Activated B cell treated with CpG ODN at 0.5 μM for 24 hours (primary cell): ENCODE data around the gene GCSAM. TPM values are rescaled to one million over a fixed set of nuclear protein-coding genes. Genes with fewer than 3 reads are reported as not detected.

Source experiments
- ATAC-seq: fragments of 200-7000 bp; cut with Tn5 transposase; one replicate; pipeline ENCODE4 v1.10.0; 2021; ENCODE audit warnings: low read depth, mild to moderate bottlenecking, moderate library complexity
- CTCF ChIA-PET: fragments of 350-600 bp; sonication (Branson Sonifier 250); formaldehyde crosslinking; loops from one replicate; lab custom pipeline; 2021; ENCODE audit warnings: antibody characterized with exemption; lab: Charles Lee
- POLR2A ChIA-PET: fragments of 350-600 bp; sonication (Branson Sonifier 250); formaldehyde crosslinking; loops from one replicate; lab custom pipeline; 2021; ENCODE audit warnings: antibody characterized with exemption; lab: Charles Lee
- DNase-seq: peaks from one replicate; pipeline ENCODE4 v3.0.0; 2022
- H3K27ac Mint-ChIP-seq: one replicate; pipeline ENCODE4 v1.8.0; 2020; ENCODE audit warnings: mixed read lengths
- H3K27me3 Mint-ChIP-seq: one replicate; pipeline ENCODE4 v1.8.0; 2021; ENCODE audit warnings: mixed read lengths
- H3K36me3 Mint-ChIP-seq: one replicate; pipeline ENCODE4 v1.8.0; 2021; ENCODE audit warnings: low read depth, mixed read lengths
- H3K4me1 Mint-ChIP-seq: one replicate; pipeline ENCODE4 v1.8.0; 2021; ENCODE audit warnings: mixed read lengths
- H3K4me3 Mint-ChIP-seq: one replicate; pipeline ENCODE4 v1.8.0; 2020; ENCODE audit warnings: mild to moderate bottlenecking, mixed read lengths
- H3K9me3 Mint-ChIP-seq: one replicate; pipeline ENCODE4 v1.8.0; 2020; ENCODE audit warnings: mixed read lengths
- intact Hi-C: fragments of 100-400 bp; cut with micrococcal nuclease; formaldehyde crosslinking; loops from one replicate; pipeline ENCODE4 v1.15.1; 2024
- total RNA-seq: library from RNA; stranded (reverse); gene quantifications from 2 replicates; pipeline ENCODE4 v1.2.3, GENCODE V29; 2022
- TF ChIP-seq, protein P1 (sequence below): fragments of 200-600 bp; IDR thresholded peaks from one replicate; pipeline ENCODE4 v1.8.0; 2022; ENCODE audit warnings: antibody characterized with exemption, mild to moderate bottlenecking

Gene GCSAM
- total RNA-seq, 1 donor from 2014 or later, result 17.3 TPM

DNA sequence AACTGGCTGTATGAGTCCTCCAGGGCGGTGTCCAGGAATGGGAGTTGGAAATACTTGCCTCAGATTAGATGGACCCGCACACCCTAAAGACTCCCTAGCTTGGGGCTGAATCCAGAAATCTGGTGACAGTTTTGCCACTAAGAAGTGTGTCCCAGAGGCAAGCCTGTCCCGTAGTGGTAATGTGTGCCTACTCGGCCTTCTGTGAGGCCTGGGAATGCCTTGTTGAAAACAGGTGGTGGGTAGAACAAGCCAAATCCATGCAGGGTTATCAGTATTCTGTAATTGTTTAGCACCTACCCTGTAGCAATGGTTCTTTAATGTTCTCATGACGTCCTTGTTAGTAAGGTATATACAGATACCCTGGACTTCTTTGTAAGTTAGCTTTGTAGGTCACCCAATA, 45.3 kb downstream of the GCSAM start:
- intact Hi-C loops, result no loop called here

DNA sequence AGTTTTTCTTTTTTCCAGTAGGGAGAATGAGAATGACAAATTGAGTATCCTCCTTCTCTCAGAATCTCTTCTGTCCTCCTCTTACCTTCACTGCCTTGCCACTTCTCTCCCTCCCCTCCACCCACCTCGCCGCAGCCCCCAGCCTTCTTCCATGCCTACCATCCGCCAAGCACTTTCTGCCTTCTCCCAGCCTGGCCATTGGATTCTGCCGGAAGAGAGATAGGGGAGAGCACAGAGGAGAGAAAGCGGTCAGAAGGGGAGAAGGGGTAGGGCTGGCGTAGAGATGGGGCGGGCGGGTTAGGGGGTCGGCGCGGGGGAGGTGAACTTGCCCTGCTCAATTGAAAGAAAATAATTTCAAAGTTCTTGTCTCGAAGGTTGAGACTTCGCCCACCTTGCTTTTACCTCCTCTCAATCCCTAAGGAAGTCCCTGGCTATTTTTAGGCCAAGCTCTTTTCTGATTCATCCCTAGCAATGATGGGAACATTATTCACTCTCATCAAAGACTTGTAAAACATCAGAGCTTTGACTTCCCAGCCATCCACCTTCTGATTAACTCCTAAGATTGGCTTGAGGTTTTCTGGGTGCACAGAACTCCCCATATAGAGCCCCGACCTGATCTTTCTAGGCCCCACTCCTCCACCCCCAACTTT, 46.0 kb downstream of the GCSAM start:
- POLR2A ChIA-PET, result interaction anchor here (0.6 to 0.7 kb wide), 3 partner anchors 8 to 270 kb away, joined by 3 read pairs; no protein-coding TSS in a partner anchor
- intact Hi-C loops, result no loop called here

More for the DNA sequence above, 45.3 kb downstream of the GCSAM start:
- H3K4me1 Mint-ChIP-seq, result peaks cover 32% of the 10 kb centered on the region
- no peaks in the 10 kb centered on the region for H3K9me3 Mint-ChIP-seq
- H3K27ac Mint-ChIP-seq, result no peak overlapping the region
- no peaks in the 10 kb centered on the region for H3K36me3 Mint-ChIP-seq
- H3K27me3 Mint-ChIP-seq, result peaks cover 21% of the 10 kb centered on the region
- CTCF ChIA-PET, result no interaction called here
- H3K4me3 Mint-ChIP-seq, result no peak overlapping the region
- DNase-seq, result no peak
- no peak for ATAC-seq
- POLR2A ChIA-PET, result no interaction called here
- TF ChIP-seq, protein P1, sequence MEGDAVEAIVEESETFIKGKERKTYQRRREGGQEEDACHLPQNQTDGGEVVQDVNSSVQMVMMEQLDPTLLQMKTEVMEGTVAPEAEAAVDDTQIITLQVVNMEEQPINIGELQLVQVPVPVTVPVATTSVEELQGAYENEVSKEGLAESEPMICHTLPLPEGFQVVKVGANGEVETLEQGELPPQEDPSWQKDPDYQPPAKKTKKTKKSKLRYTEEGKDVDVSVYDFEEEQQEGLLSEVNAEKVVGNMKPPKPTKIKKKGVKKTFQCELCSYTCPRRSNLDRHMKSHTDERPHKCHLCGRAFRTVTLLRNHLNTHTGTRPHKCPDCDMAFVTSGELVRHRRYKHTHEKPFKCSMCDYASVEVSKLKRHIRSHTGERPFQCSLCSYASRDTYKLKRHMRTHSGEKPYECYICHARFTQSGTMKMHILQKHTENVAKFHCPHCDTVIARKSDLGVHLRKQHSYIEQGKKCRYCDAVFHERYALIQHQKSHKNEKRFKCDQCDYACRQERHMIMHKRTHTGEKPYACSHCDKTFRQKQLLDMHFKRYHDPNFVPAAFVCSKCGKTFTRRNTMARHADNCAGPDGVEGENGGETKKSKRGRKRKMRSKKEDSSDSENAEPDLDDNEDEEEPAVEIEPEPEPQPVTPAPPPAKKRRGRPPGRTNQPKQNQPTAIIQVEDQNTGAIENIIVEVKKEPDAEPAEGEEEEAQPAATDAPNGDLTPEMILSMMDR, result no peak

DNA sequence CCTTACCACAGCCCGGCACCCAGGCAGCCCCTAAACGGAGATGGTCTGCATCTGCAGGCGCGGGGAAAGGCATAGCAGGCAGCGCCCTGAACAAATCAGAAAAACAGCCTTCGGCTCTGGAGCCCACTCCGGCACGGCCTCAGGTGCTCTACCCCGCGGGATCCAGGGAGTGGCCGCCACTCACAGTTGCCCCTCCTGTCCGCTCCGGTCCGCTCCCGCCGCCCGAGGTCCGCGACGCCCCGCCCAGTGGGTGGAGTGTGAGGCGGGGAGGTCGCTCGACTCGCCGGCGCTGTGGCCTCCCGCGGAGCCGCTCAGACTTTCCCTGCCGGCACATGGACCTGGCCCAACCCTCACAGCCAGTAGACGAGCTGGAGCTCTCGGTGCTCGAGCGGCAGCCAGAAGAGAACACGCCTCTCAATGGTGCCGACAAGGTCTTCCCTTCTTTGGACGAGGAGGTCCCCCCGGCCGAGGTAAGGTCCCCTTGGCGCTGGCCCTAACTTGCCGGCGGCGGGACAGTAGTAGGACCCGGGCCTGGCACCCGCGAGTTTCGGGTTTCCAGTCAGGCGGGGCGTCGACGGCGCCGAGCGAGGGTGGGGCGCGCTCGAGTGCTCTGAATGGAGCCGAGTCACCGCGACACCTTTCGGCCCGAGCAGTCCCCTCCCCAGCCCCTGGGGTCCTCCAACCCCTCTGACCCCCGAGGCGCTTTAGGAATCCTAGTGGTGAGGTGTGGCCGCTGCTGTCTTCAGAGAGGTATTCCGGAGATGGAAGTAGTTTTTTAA, 46.8 kb downstream of the GCSAM start, which contains the start of gene C3orf52:
Gene C3orf52 (plus strand): TSS at position 314 of the 779 bp plus-strand sequence. CDS start 19 bp downstream, at position 333.
- H3K9me3 Mint-ChIP-seq, result no peaks in the 10 kb centered on the region
- intact Hi-C loops, result no loop called here
- POLR2A ChIA-PET, result no interaction called here
- CTCF ChIA-PET, result no interaction called here
- H3K27ac Mint-ChIP-seq, result no peak within 1 kb of the TSS
- TF ChIP-seq, protein P1, result no peak
- H3K4me3 Mint-ChIP-seq, result peak within 1 kb of the TSS; percentile 83
- DNase-seq (peak; percentile 59), ATAC-seq (peak; percentile 82)
- H3K36me3 Mint-ChIP-seq, result no peaks in the 10 kb centered on the region
- peaks cover 21% of the 10 kb centered on the region for H3K27me3 Mint-ChIP-seq
- peaks cover 23% of the 10 kb centered on the region for H3K4me1 Mint-ChIP-seq

More for the DNA sequence above, 46.0 kb downstream of the GCSAM start:
- TF ChIP-seq, protein P1, result no peak
- H3K27me3 Mint-ChIP-seq, result peaks cover 21% of the 10 kb centered on the region
- no peaks in the 10 kb centered on the region for H3K9me3 Mint-ChIP-seq
- no peaks in the 10 kb centered on the region for H3K36me3 Mint-ChIP-seq
- ATAC-seq, result no peak
- peaks cover 26% of the 10 kb centered on the region for H3K4me1 Mint-ChIP-seq
- CTCF ChIA-PET, result no interaction called here
- DNase-seq, result no peak
- H3K4me3 Mint-ChIP-seq, result peak overlapping the region; percentile 83
- H3K27ac Mint-ChIP-seq, result no peak overlapping the region

DNA sequence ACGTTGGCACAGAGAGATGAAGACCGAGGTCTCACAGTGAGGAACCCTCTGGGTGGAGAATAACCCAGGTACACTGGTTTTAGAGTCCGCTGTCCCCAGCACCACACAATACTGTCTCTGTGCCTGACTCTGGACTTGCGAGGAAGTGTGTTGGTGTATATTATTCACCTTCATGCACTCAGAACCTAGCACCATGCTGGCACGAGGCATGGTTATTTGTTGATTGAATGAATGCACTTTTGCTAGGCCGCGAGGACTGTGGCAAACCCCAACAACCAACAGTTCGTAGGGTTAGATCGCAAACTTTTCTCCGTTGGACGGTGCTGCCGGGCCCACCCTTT, 47.3 kb downstream of the GCSAM start:
- CTCF ChIA-PET, result no interaction called here

More for the DNA sequence above, 47.3 kb downstream of the GCSAM start:
- DNase-seq (no peak), ATAC-seq (no peak)
- Mint-ChIP-seq H3K36me3 (no peaks in the 10 kb centered on the region), H3K9me3 (no peaks in the 10 kb centered on the region), H3K27ac (no peak overlapping the region), H3K4me1 (peaks cover 18% of the 10 kb centered on the region), H3K27me3 (peaks cover 19% of the 10 kb centered on the region), H3K4me3 (peak overlapping the region; percentile 83)
- TF ChIP-seq, protein P1, result no peak
- POLR2A ChIA-PET, result no interaction called here
- intact Hi-C loops, result no loop called here
